ENCODE results near the gene BACE2. TPM values are rescaled to one million over a fixed set of nuclear protein-coding genes. Genes with fewer than 3 reads are reported as not detected.

Gene BACE2
- polyA plus RNA-seq, 1 donor from 2014 or later: 0.32 TPM

DNA sequence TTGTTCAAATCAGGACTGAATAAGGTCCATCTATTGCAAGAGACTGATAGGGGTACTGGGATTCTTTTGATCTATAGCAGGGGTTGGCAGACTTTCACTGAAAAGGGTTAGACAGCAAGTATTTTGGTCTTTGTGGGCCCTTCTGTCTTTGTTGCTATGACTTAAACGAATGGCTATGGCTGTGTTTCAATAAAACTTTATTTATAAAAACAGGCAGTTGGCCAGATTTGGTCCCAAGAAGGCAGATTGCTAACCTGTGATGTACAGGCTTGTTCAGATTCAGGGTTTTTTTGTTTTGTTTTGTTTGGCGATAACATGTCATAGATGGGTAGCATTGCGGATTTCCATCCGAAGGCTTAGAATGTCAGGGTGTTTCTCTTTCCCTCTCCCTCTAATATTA lies 3.9 kb upstream of the BACE2 start:
- Histone ChIP-seq H4K20me1 (ENCODE audit: insufficient read depth) (no peaks in the 10 kb centered on the region), H3K9me2 (ENCODE audit: insufficient read depth, low read length) (no peaks in the 10 kb centered on the region), H3K9me3 (ENCODE audit: low read length) (no peaks in the 10 kb centered on the region), H3K9ac (ENCODE audit: low read length) (no peak overlapping the region), H3K79me2 (replicated peaks; ENCODE audit: insufficient read depth, low read length) (no peaks in the 10 kb centered on the region), H3K4me2 (ENCODE audit: low read length) (no peak overlapping the region), H3K27me3 (ENCODE audit: insufficient read depth, low read depth, low read length) (peaks cover 30% of the 10 kb centered on the region), H3F3A (ENCODE audit: insufficient read depth, low read length, poor library complexity, severe bottlenecking) (no peaks in the 10 kb centered on the region), H3K4me3 (ENCODE audit: low read length) (no peak overlapping the region), H3K27ac (ENCODE audit: low read length) (no peak overlapping the region), H3K36me3 (ENCODE audit: insufficient read depth, low read length) (no peaks in the 10 kb centered on the region), H2AFZ (ENCODE audit: low read depth, low read length) (no peak overlapping the region)
- no peak for TF ChIP-seq EP300 (conservative IDR thresholded peaks at IDR 0.05; ENCODE audit: poor library complexity, severe bottlenecking)
- TF ChIP-seq, protein P1, sequence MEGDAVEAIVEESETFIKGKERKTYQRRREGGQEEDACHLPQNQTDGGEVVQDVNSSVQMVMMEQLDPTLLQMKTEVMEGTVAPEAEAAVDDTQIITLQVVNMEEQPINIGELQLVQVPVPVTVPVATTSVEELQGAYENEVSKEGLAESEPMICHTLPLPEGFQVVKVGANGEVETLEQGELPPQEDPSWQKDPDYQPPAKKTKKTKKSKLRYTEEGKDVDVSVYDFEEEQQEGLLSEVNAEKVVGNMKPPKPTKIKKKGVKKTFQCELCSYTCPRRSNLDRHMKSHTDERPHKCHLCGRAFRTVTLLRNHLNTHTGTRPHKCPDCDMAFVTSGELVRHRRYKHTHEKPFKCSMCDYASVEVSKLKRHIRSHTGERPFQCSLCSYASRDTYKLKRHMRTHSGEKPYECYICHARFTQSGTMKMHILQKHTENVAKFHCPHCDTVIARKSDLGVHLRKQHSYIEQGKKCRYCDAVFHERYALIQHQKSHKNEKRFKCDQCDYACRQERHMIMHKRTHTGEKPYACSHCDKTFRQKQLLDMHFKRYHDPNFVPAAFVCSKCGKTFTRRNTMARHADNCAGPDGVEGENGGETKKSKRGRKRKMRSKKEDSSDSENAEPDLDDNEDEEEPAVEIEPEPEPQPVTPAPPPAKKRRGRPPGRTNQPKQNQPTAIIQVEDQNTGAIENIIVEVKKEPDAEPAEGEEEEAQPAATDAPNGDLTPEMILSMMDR (IDR thresholded peaks at IDR 0.05; ENCODE audit: poor library complexity, severe bottlenecking): no peak
- TF ChIP-seq TAF1 (IDR thresholded peaks at IDR 0.05; ENCODE audit: low read depth): no peak
- TF ChIP-seq, protein P2, sequence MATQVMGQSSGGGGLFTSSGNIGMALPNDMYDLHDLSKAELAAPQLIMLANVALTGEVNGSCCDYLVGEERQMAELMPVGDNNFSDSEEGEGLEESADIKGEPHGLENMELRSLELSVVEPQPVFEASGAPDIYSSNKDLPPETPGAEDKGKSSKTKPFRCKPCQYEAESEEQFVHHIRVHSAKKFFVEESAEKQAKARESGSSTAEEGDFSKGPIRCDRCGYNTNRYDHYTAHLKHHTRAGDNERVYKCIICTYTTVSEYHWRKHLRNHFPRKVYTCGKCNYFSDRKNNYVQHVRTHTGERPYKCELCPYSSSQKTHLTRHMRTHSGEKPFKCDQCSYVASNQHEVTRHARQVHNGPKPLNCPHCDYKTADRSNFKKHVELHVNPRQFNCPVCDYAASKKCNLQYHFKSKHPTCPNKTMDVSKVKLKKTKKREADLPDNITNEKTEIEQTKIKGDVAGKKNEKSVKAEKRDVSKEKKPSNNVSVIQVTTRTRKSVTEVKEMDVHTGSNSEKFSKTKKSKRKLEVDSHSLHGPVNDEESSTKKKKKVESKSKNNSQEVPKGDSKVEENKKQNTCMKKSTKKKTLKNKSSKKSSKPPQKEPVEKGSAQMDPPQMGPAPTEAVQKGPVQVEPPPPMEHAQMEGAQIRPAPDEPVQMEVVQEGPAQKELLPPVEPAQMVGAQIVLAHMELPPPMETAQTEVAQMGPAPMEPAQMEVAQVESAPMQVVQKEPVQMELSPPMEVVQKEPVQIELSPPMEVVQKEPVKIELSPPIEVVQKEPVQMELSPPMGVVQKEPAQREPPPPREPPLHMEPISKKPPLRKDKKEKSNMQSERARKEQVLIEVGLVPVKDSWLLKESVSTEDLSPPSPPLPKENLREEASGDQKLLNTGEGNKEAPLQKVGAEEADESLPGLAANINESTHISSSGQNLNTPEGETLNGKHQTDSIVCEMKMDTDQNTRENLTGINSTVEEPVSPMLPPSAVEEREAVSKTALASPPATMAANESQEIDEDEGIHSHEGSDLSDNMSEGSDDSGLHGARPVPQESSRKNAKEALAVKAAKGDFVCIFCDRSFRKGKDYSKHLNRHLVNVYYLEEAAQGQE (IDR thresholded peaks at IDR 0.05; ENCODE audit: borderline replicate concordance): no peak
- no peak for TF ChIP-seq POLR2AphosphoS5 (IDR thresholded peaks at IDR 0.05)
- no peak for TF ChIP-seq EZH2 (IDR thresholded peaks at IDR 0.05; ENCODE audit: borderline replicate concordance, insufficient read depth, low read length, poor library complexity, severe bottlenecking)
- TF ChIP-seq RAD21 (conservative IDR thresholded peaks at IDR 0.05): no peak
- no peak for TF ChIP-seq SMC3 (conservative IDR thresholded peaks at IDR 0.05; ENCODE audit: poor library complexity)
- TF ChIP-seq MXI1 (conservative IDR thresholded peaks at IDR 0.05; ENCODE audit: poor library complexity, severe bottlenecking): no peak

DNA sequence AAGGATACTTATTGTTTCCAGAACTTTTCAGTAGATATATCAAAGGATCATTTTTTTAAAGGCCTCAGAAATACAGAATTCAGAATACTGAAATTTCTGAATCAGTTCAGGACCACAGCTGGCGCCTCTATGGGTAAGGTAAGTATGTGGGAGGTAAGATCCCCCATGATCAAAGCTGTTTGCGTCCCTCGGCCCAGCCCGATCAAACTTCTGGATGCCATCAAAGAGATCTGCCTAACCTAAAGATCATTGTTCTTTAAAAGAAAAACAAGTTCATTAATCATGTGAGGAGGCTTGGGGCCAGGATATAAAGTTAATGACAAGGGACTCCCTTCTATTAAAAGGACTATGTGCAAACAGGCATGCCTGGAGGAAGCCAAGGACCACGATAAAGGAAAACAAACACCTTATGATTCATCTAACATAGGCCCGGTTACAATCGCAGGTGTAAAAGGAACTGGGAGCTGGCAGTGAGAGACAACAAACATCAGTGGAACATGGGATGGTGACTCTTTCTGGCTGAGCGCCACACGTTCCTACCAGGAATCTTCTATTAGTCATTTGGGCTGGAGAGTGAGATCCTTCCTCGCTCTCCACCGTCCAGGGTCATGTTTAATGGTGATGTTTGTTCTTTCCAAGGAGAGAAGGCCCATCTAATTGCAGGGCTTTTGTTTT lies 2.8 kb upstream of the BACE2 start:
- Histone ChIP-seq H3K9me3 (ENCODE audit: low read length) (no peaks in the 10 kb centered on the region), H3K79me2 (replicated peaks; ENCODE audit: insufficient read depth, low read length) (no peaks in the 10 kb centered on the region), H3K4me2 (ENCODE audit: low read length) (no peak overlapping the region), H3K9ac (ENCODE audit: low read length) (no peak overlapping the region), H3K4me3 (ENCODE audit: low read length) (no peak overlapping the region), H4K20me1 (ENCODE audit: insufficient read depth) (no peaks in the 10 kb centered on the region), H3K9me2 (ENCODE audit: insufficient read depth, low read length) (no peaks in the 10 kb centered on the region), H3K27ac (ENCODE audit: low read length) (no peak overlapping the region), H3F3A (ENCODE audit: insufficient read depth, low read length, poor library complexity, severe bottlenecking) (no peaks in the 10 kb centered on the region), H2AFZ (ENCODE audit: low read depth, low read length) (no peak overlapping the region), H3K36me3 (ENCODE audit: insufficient read depth, low read length) (no peaks in the 10 kb centered on the region), H3K27me3 (ENCODE audit: insufficient read depth, low read depth, low read length) (peaks cover 40% of the 10 kb centered on the region)
- TF ChIP-seq POLR2AphosphoS5 (IDR thresholded peaks at IDR 0.05) (no peak), EZH2 (IDR thresholded peaks at IDR 0.05; ENCODE audit: borderline replicate concordance, insufficient read depth, low read length, poor library complexity, severe bottlenecking) (no peak), SMC3 (conservative IDR thresholded peaks at IDR 0.05; ENCODE audit: poor library complexity) (no peak), MXI1 (conservative IDR thresholded peaks at IDR 0.05; ENCODE audit: poor library complexity, severe bottlenecking) (no peak), EP300 (conservative IDR thresholded peaks at IDR 0.05; ENCODE audit: poor library complexity, severe bottlenecking) (no peak), TAF1 (IDR thresholded peaks at IDR 0.05; ENCODE audit: low read depth) (no peak), RAD21 (conservative IDR thresholded peaks at IDR 0.05) (no peak)
- TF ChIP-seq, protein P2 (IDR thresholded peaks at IDR 0.05; ENCODE audit: borderline replicate concordance): no peak
- TF ChIP-seq, protein P1 (IDR thresholded peaks at IDR 0.05; ENCODE audit: poor library complexity, severe bottlenecking): no peak
